ENCODE data around the gene OSBPL2.

The OSBPL2 gene

DNA sequence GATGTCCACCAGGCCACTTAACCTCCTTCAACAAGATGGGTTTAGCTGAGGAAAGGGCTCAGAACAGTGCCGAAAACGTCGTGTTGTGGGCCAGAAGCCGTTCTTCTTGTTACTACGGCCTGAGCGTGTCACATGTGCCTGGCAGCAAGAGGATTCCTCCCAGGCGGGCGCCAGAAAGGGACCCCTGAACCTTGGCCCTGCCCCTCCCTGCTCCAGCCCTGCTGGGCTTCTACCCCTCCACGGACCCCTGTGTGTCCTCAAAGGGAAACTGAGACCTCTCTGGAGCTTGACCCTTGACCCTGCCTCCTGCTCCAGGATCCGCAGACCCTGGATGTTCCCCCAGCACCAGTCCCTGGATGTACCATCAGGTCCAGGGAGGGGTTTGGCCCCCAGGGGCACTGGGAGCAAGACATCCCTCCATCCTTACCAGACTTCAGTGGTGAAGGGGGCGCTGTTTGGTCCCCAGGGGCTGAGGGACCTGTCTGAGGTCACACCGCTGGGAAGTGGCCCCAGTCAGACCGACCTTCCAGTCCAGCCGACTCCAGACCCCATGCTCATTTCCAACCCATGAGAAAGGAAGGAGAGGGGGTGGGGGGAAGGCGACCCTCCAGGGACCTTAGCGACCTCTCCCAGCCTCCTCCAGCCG lies 28.3 kb upstream of the OSBPL2 start:
- ChIA-PET POLR2A (interaction anchor here (1.0 kb wide), 1 partner anchor 43 kb away, joined by 3 read pairs; no protein-coding TSS in a partner anchor), CTCF (no interaction called here)
- no peaks in the 10 kb centered on the region for H3K36me3 ChIP-seq (ENCODE audit: control insufficient read depth in 2 of 2, insufficient read depth in 1 of 2, low read length in 2 of 2)

More for the DNA sequence above, 28.3 kb upstream of the OSBPL2 start:
- no peak for TF ChIP-seq ZNF391 (tag by site-specific recombination; IDR thresholded peaks at IDR 0.05; ENCODE audit: borderline replicate concordance, low read depth)
- TF ChIP-seq ZNF518A (tag by site-specific recombination; conservative IDR thresholded peaks at IDR 0.05; ENCODE audit: low read depth): no peak
- no peak for TF ChIP-seq ZFHX2 (tag by site-specific recombination; conservative IDR thresholded peaks at IDR 0.05)
- TF ChIP-seq, protein P1, sequence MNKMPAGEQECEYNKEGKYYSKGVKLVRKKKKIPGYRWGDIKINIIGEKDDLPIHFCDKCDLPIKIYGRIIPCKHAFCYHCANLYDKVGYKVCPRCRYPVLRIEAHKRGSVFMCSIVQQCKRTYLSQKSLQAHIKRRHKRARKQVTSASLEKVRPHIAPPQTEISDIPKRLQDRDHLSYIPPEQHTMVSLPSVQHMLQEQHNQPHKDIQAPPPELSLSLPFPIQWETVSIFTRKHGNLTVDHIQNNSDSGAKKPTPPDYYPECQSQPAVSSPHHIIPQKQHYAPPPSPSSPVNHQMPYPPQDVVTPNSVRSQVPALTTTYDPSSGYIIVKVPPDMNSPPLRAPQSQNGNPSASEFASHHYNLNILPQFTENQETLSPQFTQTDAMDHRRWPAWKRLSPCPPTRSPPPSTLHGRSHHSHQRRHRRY (tag by site-specific recombination; IDR thresholded peaks at IDR 0.05): no peak
- no peak for TF ChIP-seq ZNF280C (tag by site-specific recombination; IDR thresholded peaks at IDR 0.05)
- no peak for TF ChIP-seq ZNF501 (tag by site-specific recombination; IDR thresholded peaks at IDR 0.05)
- TF ChIP-seq ZNF529 (tag by site-specific recombination; IDR thresholded peaks at IDR 0.05; ENCODE audit: insufficient replicate concordance): no peak
- no peak for TF ChIP-seq ZNF24 (tag by site-specific recombination; IDR thresholded peaks at IDR 0.05)
- TF ChIP-seq SETDB1 (IDR thresholded peaks at IDR 0.05; ENCODE audit: insufficient read length, low read length): no peak
- no peak for TF ChIP-seq SCRT1 (tag by site-specific recombination; IDR thresholded peaks at IDR 0.05; ENCODE audit: borderline replicate concordance)
- no peak for TF ChIP-seq ZNF394 (tag by site-specific recombination; IDR thresholded peaks at IDR 0.05; ENCODE audit: borderline replicate concordance)
- TF ChIP-seq ZNF404 (tag by site-specific recombination; IDR thresholded peaks at IDR 0.05): no peak
- TF ChIP-seq, protein P2, sequence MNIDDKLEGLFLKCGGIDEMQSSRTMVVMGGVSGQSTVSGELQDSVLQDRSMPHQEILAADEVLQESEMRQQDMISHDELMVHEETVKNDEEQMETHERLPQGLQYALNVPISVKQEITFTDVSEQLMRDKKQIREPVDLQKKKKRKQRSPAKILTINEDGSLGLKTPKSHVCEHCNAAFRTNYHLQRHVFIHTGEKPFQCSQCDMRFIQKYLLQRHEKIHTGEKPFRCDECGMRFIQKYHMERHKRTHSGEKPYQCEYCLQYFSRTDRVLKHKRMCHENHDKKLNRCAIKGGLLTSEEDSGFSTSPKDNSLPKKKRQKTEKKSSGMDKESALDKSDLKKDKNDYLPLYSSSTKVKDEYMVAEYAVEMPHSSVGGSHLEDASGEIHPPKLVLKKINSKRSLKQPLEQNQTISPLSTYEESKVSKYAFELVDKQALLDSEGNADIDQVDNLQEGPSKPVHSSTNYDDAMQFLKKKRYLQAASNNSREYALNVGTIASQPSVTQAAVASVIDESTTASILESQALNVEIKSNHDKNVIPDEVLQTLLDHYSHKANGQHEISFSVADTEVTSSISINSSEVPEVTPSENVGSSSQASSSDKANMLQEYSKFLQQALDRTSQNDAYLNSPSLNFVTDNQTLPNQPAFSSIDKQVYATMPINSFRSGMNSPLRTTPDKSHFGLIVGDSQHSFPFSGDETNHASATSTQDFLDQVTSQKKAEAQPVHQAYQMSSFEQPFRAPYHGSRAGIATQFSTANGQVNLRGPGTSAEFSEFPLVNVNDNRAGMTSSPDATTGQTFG (tag by site-specific recombination; IDR thresholded peaks at IDR 0.05; ENCODE audit: borderline replicate concordance): no peak
- no peak for TF ChIP-seq ZNF776 (tag by site-specific recombination; IDR thresholded peaks at IDR 0.05; ENCODE audit: borderline replicate concordance)
- no peak for TF ChIP-seq KLF16 (tag by site-specific recombination; IDR thresholded peaks at IDR 0.05)
- no peak for TF ChIP-seq ZSCAN4 (tag by site-specific recombination; IDR thresholded peaks at IDR 0.05)
- TF ChIP-seq, protein P3, sequence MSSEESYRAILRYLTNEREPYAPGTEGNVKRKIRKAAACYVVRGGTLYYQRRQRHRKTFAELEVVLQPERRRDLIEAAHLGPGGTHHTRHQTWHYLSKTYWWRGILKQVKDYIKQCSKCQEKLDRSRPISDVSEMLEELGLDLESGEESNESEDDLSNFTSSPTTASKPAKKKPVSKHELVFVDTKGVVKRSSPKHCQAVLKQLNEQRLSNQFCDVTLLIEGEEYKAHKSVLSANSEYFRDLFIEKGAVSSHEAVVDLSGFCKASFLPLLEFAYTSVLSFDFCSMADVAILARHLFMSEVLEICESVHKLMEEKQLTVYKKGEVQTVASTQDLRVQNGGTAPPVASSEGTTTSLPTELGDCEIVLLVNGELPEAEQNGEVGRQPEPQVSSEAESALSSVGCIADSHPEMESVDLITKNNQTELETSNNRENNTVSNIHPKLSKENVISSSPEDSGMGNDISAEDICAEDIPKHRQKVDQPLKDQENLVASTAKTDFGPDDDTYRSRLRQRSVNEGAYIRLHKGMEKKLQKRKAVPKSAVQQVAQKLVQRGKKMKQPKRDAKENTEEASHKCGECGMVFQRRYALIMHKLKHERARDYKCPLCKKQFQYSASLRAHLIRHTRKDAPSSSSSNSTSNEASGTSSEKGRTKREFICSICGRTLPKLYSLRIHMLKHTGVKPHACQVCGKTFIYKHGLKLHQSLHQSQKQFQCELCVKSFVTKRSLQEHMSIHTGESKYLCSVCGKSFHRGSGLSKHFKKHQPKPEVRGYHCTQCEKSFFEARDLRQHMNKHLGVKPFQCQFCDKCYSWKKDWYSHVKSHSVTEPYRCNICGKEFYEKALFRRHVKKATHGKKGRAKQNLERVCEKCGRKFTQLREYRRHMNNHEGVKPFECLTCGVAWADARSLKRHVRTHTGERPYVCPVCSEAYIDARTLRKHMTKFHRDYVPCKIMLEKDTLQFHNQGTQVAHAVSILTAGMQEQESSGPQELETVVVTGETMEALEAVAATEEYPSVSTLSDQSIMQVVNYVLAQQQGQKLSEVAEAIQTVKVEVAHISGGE (tag by site-specific recombination; conservative IDR thresholded peaks at IDR 0.05; ENCODE audit: low read depth): no peak
- no peak overlapping the region for H3K4me3 ChIP-seq (ENCODE audit: low read depth, low read length)
- no peak overlapping the region for H3K27ac ChIP-seq (ENCODE audit: extremely low read depth, low read depth, low read length)
- no peaks in the 10 kb centered on the region for H3K9me3 ChIP-seq (ENCODE audit: control insufficient read depth, insufficient read depth, low read depth, low read length)
- H3K4me1 ChIP-seq (ENCODE audit: control insufficient read depth, insufficient read depth, low read length): no peaks in the 10 kb centered on the region

Data from HEK293 (cell line).